ENCODE results near the gene COLGALT1.

- TF ChIP-seq EZH2 (IDR thresholded peaks at IDR 0.05) = no peak
- no peak for TF ChIP-seq SP1 (IDR thresholded peaks at IDR 0.05; ENCODE audit: low read depth)
- TF ChIP-seq POLR2AphosphoS5 (IDR thresholded peaks at IDR 0.05; ENCODE audit: low read depth, low read length) = no peak
- no peak for TF ChIP-seq YY1 (IDR thresholded peaks at IDR 0.05; ENCODE audit: extremely low read depth, insufficient replicate concordance, low read depth, low read length)
- TF ChIP-seq CTCF (IDR thresholded peaks at IDR 0.05 in 2 of 3, conservative IDR thresholded peaks at IDR 0.05 in 1 of 3; ENCODE audit: borderline replicate concordance in 1 of 3, insufficient read depth in 1 of 3, low read depth in 2 of 3, low read length in 2 of 3) = no peak
- no peak for TF ChIP-seq REST (IDR thresholded peaks at IDR 0.05; ENCODE audit: low read depth)
- no peak for TF ChIP-seq POLR2A (IDR thresholded peaks at IDR 0.05; ENCODE audit: borderline replicate concordance, extremely low read depth, insufficient read depth, insufficient read length)
- TF ChIP-seq FOSL1 (IDR thresholded peaks at IDR 0.05; ENCODE audit: low read depth) = no peak
- no peak for TF ChIP-seq MAX (IDR thresholded peaks at IDR 0.05)
- TF ChIP-seq EZH2phosphoT487 (IDR thresholded peaks at IDR 0.05; ENCODE audit: borderline replicate concordance) = no peak
- no peak for TF ChIP-seq CEBPB (IDR thresholded peaks at IDR 0.05; ENCODE audit: low read depth)
Observed at GRCh38 chr19:17627161-17627560, 71.7 kb downstream of the COLGALT1 start.

Data from HCT116 (cell line).